HCEC 1CT (cell line): ENCODE results near the gene PARVG.
"Not testable (repeated sequence)": the region's sequence is repeated elsewhere in the genome, so short reads cannot be mapped to it uniquely, and the experiment has no call there.

ENCODE experiments used
- DNase-seq: peaks from one replicate; pipeline ENCODE4 v3.0.0-alpha.2; 2017

The PARVG gene

DNA sequence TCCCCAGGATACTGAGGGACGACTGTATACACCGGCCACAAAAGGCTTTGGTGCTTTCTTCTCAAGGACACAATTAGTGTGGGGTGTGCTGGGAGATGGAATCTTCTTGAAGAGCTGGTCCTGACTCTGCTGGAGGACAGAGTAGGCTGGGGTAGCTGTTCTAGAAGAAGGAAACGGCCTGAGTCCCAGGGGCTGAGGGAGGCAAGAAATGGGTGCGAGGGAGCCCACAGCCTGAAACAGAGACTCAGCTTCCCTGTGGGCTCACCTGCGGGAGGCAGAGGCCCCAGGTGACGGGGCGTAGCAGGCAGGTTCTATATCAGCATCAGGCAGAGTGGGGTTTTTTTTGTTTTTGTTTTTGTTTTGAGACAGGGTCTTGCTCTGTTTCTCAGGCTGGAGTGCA lies 36.6 kb downstream of the PARVG start:
- DNase-seq, result no peak

DNA sequence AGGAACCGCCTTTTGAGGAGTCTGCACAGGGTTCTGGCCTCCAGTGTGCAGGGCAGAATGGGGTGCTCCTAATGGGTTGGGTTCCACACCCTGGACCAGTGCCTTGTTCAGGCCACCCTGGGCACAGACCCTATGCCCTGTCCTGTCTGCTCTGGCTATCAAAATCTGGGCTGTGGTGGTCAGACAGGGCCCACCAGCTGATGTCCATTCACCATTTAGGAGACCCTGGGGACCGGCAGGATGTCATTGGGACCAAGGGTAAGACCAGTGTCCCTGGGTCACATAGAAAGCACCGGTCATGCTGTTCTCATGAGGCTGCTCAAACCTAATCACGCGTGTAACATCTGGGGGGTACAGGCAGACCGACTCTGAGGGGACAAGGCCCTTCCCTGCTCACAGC lies 37.3 kb downstream of the PARVG start:
- no peak for DNase-seq

DNA sequence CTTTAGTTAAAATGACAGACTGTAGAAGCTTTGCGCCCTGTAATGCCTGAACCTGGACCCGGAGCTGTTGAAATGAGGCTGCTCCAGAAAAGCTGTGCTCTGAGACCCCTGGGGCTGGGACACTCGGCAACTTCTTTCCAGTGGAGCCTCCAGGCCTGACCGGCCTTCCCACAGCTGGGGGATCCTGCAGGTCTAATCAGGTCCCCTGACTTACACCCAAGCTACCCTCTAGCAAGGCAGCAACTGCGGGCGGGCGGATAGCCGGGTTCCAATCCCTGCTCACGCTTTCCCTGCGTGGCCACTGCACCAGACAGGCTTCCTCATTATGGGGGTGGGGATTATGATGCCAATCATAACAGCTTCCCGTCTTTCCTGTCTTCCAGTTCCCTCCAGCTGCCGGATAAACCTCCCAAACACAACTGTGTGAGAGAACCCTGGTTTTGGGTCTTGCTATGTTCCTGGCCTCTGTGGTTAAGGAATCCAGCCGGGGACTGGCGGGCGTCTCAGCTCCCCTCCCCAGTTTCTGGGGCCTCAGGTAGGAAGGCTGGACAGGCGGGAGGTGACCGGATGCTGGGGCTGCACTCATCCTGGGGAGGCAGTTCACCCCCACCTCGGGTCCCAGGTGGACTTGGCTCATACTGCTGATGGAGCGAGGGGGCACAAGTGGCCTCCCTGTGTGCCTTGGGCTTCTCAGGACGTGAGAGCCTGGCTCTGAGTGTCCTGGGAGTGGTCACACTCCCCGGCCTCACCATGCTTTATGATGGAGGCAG lies 38.6 kb downstream of the PARVG start:
- no peak for DNase-seq

DNA sequence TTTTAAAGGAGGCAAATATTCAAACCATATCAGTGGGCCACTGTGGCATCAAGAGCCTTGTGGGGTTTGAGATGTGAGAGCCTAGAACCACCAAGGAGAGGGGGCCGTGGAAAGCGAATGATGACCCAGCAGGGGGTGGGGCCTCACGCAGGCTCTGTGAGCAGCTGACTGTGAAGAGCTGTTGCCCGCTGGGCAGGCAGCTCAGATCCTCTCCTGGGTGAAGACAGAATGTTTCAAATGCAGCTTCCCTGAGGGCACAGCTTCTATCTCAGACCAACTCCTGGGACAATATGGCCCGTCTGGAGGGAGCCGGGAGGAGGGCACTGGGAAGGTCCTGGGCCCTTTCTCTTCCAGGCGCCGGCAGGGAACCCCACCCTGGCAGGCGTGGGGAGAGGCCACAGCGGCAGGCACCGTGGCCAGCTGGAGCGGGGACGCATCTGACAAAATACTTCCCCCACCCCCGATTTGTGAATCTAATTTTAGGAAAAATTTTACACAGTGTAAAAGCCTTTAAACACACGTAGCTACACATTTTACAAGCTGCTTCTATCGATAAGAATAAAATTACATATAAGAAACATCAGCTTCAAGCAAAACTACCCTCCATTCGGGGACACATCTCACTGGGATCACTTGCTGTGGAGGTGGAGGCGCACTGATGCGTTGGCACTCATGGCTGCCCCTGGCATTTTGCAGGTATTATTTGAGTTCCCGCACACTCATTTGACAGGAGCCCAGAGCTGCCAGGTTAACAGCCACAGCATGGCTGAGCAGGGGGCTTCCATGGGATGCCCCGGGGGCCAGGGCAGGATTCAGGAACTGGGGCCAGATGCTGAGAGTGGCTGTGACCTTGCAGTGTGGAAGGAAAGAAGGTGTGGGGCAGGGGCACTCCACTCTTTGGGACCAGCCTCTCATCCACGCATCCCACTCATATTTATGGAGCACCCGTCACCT lies 40.3 kb downstream of the PARVG start:
- no peak for DNase-seq

DNA sequence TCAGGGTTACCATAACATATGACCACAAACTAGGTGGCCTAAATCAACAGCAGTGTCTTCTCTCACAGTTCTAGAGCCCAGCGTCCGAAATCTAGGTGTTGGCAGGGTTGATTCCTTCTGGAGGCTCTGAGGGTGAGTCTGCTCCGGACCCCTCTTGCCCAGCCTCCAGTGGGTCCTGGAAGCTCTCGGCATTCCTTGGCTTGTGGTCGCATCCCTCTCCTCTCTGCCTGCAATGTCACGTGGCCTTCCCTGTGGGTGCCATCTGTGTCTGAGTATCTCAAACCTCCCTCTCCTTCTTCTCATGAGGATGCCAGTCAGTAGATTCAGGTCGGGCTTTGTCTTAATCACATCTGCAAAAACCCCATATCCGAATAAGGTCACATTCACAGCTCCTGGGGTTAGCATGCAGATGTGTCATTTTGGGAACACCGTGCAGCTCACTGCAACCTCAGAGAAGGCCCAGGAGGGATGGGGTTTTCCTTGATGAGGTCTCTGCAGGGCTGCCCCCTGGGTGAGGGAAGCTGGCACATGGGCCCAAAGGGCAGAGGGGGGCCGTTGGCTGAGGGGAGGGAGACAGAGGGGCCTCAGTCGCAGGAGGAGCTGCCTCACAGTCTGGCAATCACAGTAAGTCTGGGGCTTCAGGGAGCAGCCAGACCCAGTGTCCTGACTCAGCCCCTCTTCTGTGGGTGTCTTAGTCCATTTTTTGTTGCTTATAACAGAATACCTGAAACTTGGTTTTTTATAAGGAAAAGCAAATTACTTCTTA lies 41.2 kb downstream of the PARVG start:
- DNase-seq, result no peak

DNA sequence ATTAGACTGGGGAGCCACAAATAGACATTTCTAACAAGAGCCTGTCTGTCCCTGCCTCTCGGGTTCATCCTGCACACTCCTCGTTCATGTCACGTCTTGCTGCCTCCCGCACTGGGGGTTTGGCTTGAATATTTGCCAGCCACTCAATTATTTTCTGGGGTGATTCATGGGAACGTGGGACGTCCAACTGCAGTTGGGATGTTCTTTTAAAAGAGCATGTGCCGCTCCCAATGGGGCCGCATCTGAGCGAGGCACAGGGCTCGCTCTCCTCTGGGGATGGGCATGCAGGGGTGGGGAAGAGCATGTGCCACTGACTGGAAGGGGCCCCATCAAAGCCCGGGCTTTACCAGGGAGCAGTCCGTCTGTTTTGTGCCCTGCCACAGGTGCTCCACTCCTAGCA lies 43.4 kb downstream of the PARVG start:
- no peak for DNase-seq

DNA sequence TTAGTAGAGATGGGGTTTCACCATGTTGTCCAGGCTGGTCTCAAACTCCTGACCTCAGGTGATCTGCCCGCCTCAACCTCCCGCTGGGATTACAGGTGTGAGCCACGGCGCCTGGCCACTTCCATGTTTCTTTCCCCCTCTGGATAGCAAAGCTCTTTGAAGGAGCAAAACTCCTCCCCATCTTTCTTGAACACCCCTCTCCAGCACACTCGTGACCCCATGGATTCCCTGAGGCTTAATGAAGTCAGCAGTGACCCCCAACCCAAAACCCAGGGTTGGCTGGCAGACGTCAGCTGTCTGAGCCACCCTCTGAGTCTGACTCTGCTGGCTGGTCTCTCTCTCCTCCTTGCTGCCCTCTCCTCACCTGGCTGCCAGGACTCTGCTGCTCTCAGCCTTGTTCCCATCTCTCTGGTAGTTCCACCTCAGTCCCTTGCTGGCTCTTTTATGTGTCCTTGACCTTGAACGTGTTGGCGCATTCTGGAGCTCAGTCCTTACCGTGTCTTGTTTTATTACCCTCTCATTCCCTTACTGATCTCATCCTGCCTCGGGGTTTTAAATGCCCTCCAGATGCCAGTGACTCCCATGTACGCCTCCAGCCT lies 44.5 kb downstream of the PARVG start:
- no peak for DNase-seq

DNA sequence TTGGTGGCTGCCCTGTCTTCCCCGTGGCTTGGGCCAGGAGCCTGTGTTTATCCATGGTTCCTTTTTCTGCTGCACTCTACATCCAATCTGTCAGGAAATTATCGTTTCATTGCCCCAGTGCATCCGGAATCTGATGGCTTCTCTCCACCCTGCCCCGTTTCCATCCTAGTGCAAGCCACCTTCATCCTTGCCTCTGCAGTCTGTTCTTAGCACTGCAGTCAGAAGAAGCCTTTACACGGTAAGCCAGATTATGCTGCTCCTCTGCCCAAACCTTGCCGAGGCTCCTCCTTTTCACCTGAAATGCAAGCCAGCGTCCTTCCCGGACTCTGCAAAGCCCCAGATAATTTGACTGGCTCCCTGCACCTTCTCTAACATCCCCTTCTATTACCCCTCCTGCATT lies 45.1 kb downstream of the PARVG start:
- no peak for DNase-seq

DNA sequence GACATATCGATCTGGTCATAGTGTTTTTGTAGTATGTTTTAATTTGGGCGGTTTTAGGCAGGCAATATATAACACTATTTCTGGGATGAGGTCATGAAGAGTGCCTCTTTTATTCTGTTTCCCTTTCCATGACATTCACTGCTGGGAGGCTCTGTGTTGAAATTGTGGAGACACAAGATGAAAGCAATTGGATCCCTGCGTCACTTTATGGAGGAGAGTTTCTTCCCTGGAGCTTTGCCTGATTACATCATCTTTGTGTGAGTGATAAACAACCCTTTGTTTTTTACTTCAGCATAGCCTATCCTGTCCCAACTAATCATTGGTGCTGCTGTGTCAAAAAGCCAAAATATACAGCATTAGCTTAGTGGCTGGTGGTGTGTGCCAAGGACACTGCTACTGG lies 48.6 kb downstream of the PARVG start:
- no peak for DNase-seq

DNA sequence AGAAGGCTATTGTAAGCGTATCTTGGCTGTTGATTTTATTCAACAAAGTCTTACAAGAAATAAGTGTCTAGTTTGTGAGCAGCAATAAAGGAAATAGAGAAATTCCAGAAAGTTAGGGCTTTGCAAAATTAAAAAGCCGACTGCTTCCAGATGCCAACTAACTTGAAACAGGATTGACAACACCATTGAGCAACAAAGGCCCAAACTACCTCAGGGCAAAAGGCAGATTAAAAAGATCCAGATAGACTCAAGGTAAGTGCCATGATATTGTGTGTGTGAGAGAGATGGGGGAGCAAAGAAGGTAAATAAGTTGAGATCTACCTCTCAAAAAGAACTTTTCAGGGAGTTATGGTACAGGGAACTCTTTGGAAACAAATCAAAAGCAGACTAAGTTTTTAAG lies 49.1 kb downstream of the PARVG start:
- DNase-seq, result no peak

DNA sequence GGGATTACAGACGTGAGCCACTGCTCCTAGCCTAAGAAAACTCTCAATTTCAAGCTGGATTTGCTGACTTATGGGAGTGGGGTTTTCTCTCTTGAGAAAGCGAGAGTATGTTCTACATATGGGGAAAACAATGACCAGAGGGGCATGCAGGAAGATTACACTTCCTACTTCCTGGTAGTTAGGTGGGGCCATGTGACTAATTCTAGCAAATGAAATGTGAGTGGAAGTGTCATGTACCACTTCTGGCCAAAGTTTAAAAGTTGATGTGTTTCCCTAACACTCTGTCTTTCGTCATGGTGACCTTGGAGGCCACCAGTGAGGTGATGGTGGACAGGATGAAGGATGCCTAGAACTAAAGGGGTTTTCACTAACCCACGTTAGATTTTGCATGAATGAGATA lies 50.5 kb downstream of the PARVG start:
- no peak for DNase-seq

DNA sequence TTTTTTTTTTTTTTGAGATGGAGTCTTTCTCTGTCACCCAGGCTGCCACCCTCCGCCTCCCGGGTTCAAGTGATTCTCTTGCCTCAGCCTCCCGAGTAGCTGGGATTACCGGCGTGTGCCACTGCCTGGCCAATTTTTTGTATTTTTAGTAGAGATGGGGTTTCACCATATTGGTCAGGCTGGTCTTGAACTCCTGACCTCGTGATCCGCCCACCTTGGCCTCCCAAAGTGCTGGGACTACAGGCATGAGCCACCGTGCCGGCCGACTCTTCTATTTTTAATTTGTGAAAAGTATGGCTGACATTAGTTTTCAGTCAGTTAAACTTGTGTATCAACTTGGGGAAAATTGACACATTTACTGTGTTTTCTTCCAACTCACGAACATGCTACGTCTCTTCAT lies 53.6 kb downstream of the PARVG start:
- not testable (repeated sequence) for DNase-seq

DNA sequence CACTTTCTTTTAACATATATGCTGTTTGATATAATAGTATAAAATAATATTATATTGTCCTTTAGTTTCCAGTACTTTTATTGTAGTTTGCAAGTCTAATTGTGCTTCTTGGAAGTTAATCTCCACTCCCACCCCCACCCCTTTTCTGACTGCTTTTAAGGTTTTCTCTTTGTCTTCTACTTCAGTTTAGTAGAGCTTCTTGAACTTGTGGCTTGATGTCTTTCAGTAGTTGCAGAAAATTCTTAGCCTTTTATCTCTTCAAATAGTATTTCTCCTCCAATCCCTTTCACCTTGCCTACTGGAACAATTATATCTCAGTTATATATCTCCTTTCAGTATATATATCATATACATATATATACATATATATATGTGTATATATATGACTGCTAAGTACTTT lies 56.6 kb downstream of the PARVG start:
- DNase-seq, result no peak

DNA sequence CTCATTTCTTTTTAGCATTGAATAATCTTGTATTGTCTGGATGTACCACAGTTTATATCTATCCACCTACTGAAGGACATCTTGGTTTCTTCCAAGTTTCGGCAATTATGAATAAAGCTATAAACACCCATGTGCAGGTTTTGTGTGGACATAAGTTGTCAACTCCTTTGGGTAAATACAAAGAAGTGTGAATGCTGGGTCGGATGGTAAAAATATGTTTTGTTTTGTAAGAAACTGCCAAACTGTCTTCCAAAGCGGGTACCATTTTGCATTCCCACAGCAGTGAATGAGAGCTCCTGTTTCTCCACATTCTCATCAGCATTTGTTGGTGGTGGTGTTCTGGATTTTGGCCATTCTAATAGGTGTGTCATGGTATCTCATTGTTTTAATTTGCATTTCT lies 60.4 kb downstream of the PARVG start:
- not testable (repeated sequence) for DNase-seq

DNA sequence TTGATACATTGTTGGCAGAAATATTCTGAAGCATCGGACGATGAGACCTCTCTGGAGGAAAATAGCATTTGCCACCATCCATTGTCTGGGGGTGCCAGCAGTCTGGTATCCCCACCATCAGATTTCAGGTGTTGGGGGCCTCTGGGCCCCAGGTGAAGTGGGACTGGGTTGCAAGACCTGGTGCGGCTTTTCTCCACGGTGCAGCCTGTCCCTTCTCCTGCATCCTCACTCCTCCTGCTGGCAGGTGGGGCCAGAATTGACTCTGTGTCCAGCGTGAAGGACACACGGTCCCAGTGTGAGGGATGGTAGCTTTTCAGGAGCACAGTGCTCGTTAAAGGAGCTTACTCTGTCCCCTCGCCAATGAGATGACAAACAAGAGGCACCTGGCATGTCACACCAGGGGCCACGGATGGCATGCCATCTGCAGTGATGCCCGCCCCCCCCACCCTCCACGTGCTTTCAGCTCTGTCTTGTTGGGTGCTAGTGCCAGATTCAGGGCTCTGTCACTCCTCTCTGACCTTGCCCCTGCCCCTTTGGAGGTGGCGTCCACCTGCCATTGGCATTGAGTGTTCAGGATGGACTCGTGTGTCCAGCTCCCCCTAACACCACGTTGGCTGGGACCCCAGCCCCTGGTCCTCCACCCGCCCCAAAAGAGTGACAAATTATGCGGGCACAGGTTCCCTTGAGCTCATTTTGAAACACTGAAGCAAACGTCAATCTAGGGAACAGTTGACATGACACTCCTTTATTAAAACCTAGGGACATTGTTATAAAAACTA lies 62.4 kb downstream of the PARVG start:
- DNase-seq, result no peak

DNA sequence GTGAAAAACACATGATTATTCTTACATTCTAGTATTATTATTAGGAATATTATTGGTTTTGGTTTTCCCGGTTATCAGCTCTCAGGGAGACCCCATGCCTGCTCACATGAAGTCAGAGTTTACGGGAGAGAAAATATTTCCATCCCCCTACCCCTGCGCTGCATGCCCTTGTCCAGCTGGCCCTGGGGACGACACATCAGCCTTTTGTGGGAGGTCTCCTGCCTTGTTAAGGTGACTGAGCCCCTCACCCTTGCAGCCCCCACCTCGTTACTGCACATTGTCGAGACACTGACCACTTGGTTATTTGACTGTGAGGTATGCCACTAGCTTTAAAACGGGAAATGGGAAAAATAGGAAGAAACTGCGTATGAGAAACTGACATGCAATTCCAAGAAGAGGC lies 63.0 kb downstream of the PARVG start:
- no peak for DNase-seq

DNA sequence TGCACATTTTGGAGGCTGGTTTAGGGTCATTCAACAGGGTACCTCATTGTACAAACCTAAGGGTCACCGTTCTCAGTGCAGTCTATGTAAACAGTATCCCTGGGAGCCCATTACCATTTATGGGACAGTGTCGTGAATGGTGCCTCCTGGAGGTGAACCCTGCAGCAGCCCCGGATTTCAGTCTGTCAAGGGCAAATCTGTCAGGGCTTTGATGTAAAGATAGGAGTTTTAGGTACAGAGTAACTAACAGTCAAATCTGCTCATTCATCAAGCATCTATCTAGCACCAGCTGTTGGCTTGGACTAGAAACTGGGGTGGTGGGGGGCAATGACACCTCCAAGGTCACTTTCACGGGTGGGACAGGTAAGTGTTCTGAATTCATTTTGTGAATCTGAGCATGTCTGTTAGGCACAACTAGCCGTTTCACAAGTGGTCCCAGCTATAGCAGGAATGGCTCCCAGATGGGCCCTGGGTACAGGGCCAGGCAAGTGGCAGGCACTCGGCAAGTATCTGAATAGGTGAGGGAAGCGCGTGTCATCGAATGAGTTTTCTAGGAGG lies 63.6 kb downstream of the PARVG start:
- DNase-seq, result no peak

DNA sequence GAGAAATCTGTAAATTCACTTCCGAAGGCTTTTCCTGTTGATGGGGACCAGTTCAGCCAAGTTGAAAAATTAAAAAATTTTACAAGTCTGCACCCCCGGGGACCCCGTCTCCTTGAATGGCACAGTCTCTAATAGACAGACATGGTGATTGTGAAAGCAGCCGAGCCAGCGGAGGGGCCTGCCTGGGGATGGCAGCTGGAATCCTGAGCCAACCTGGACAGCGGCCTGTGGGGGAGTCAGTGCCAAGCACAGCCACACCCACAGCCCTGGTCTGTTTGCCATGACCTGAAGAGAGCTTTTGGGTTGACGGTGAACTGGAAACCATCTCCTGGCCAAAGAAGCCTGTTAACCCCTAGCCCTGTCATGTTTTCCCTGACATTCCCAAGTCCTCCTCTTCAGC lies 64.7 kb downstream of the PARVG start:
- DNase-seq, result no peak

DNA sequence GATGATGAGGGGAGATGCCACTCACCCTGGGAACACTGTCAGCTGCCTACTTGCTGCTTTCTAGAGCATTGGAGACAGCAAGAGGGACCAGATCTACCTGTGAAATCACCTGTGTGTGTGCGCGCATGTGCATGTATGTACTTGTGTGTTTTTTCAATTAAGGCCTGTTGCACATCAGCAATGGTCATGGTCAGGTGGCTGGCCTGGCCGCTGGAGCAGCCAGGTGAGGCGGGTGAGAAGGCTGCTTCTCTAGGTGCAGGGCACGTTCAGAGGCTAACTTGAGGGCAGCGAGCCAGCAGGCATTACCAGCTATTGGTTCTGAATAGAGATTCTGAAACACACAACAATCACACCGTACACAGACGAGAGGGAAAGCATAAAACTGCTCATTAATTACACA lies 65.1 kb downstream of the PARVG start:
- no peak for DNase-seq

DNA sequence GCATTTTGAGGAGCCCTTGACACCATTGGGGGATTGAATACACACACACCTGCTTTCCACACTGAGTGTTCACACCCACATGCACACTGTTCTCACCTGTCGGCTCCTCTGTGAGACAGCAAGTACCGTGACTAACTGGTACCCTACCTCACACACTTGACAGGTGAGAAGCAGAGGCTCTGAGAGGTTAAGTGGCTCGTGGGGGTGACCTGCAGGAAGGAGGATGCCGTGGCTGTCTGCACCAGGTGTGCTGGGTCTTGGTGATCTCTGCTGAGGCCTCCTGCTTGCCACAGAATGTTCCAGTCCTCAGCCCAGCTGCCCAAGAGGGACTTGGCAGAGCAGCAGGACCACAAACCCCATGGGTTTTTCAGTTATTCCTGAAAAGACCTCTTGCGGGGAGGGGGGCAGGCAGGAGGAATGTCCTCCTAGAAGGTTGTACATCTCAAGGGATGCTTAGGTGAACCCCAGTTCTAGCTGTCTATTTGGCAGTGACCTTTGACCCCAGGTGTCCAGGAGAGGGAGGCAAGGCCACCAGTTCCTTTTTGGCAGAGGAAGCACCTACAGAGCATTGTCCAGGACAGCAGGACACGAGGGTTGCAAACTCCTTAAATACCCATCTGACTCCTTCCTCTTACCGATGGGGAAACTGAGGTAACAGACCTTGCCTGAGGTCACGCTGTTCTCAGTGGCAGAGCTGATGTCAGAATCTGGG lies 66.0 kb downstream of the PARVG start:
- DNase-seq, result no peak

DNA sequence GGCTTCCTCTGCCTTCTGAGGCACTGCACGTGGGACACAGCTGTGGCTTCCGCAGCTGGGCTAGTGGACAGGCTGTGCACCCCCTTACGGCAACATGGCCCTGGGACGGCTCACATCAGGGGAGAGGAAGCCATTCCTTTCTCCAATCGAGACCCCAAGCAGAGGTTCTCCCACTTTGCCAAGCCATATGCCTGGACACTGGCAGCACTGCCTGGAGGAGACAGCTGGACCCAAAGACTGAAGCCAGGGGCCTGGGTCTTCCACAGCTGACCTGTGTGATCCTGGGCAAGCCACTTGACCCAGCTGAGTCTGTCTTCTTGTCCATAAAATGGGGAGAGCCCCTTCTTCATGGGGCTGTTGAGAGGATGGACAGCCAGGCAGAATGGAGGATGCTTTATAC lies 66.6 kb downstream of the PARVG start:
- no peak for DNase-seq
